Hematopoietic multipotent progenitor cell treated with erythropoietin and hydrocortisone succinate and interleukin-3 and kit ligand, for 17 days (in vitro differentiated cells): ENCODE measurements around the gene TOM1.

Experiments used
- DNase-seq: peaks from one replicate; pipeline ENCODE4 v3.0.0-alpha.2; 2015; ENCODE audit warnings: low spot score

Gene TOM1

DNA sequence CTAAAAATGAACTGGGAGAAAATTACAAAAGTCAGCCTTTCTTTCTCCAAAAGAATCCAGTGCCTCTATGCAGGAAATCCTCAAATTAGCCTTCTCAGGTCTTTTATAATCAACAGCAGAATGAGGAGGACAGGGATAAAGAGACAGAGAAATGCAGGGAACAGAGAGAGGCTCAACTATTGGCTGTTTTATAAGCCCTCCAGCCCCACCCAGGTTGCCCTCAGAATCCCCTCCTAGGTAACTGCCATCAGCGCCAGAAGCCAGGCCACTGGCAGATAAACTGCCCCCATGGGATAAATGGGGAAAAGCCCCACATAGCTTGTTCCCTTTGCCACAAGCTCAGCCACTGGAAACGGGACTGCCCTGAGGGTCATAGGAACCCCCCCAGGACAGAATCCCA, 70.3 kb downstream of the TOM1 start:
- DNase-seq: peak; percentile 19

DNA sequence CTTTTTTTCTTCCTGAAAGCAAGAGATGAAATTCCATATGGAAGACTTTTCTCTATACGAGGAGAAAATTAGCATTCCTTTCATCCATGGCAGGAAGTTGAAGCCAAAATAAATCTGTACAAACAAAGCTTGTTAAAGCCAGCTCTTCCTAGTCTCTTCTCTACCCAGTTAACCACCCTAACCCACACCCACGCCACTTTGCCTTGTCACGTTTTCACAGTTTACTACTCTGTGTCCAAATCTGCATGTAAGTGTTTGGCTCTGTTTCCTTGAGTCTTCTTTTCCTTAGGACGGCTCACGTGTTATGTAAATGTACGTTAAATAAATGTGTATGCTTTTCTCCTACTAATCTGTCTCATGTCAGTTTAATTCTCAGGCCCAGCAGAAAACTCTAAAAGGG, 74.1 kb downstream of the TOM1 start:
- peak; percentile 69 for DNase-seq

DNA sequence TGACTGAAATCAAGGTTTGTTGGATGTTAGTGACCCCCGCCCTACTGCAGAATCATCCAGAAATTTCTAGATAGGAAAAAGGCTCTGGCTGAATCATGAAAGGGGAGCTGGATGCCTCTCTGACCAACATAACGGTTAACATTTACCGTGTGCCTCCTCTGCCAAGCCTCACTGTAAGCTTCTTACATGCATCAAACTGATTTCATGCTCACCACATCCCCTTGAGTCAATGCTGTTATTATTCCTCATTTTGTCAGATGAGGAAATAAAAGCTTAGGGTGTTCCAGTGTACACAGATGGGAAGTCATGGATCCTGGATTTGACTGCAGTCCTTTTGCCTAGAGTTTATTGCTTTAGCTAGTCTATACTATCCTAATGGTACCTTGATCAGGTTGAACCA, 75.3 kb downstream of the TOM1 start:
- DNase-seq: peak; percentile 41

DNA sequence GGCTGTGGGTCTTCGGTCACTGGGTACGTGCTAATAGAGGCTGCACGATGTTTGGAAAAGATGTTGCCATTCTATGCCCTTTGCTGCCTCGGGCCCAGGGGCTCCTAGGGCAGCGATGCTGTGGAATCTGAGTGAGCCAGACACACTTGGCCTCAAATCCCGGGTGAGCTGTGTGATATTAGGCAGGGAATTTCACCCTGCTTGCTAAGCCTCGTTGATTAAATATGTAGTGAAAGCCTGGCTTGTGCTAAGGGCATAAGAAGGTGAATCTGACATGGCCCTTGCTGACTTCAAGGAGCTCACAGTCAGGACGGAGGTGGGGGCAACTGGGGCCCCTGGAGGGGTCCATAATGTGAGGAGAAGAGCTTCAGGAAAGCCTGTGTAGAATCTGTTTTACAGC, 75.8 kb downstream of the TOM1 start:
- no peak for DNase-seq

DNA sequence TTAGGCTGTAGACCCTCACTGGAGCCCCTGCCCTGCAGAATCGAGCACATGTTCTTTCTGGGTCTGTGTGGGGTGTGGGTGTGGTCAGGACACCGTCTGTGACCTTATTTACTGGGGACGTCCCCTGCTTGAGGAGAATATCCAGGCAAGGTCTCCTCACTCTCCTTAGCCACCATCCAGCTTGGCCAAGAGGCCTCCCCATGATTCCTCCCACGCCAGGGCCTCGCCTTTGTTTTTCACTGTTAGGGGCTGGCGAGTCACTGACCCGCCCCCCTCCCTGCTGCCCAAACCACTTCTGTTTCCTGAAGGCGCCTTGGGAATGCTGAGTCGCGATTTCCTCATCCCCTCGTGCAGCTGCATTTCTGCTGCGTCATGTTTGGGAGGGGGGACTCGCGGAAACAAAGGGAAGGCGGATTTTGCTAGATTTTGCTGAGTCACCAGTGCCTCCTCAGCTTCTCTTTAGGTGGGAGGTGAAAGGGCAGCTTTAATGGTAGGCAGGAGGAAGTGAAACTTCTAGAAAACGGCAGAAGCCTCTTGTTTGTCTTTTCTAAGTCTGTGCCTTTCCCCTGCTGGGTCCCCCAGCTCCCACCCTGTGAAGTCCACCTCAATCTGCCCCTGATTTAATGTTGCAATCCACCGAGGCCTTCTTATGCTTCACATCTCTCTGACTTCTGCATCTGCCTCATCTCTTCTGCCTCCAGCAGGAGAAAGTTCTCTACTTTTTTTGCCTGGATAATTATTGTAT, 77.2 kb downstream of the TOM1 start:
- DNase-seq: peak; percentile 88

DNA sequence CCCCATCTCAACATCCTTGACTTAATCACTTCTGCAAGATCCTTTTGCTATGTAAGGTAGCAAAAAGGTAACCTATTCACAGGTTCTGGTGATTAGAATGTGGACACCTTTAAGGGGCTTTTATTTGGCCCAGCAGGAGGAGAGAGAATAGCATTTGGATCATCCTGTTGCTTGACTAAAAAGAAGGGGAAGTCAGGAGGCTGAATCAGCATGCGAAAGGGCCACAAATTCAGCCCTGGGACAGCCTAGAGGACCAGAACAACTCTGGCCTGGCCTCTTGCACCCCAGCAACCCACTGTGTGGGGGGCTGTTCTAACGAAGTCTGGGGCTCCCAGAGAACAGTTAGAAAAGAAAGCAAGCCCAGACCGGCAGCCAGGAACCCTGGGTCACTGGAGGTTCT, 78.0 kb downstream of the TOM1 start:
- peak; percentile 48 for DNase-seq

DNA sequence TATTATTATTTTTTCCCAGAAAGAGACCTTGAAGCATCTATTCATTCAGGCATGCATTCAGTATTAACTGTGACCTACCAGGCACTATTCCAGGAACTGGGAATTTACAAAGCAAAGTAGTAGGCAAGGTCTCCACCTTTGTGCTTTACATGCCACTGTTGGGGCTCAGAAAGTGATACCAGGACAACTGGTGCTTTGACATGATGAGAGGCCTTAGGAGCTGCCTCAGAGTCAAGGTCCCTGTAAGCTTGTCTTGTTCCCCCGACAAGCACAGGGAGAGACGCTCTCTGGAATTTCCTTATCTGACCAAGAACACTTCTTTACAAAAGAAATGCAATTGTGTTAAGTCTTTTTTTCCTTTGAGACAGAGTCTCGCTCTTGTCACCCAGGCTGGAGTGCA, 78.9 kb downstream of the TOM1 start:
- DNase-seq: no peak

DNA sequence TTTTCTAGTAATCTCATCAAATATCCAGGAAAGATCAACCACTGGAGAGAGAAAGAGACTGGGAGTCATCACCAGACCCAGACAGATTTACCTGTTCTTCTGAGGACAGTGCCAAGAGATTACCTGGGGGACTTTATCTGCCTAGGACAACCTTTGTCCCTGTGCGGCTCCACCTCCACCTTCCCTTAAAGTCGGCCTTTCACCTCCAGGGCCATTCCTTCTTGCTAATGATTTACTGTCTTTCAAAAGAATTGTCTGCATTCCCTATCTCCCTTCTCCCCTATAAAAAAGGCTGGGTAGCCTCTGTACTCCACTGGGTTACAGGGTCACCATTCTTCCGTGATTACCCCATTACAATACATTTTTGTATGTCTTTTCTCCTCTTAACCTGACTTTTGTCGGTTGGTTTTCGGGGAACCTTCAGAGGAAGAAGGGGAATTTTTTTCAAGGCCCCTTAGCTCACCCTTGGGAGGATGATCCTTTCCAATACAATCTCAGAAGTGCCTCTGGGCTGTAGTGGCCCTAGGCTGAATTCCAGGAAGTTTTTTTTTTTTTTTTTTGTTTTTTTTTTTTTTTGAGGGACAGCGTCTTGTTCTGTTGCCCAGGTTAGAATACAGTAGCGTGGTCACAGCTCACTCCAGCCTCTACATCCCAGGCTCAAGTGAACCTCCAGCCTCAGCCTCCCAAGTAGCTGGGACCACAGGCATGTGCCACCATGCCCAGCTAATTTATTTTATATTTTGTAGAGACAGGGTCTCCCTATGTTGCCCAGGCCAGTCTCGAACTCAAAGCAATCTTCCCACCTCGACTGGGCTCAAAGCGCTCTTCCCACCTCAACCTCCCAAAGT, 79.7 kb downstream of the TOM1 start:
- DNase-seq: peak; percentile 17

DNA sequence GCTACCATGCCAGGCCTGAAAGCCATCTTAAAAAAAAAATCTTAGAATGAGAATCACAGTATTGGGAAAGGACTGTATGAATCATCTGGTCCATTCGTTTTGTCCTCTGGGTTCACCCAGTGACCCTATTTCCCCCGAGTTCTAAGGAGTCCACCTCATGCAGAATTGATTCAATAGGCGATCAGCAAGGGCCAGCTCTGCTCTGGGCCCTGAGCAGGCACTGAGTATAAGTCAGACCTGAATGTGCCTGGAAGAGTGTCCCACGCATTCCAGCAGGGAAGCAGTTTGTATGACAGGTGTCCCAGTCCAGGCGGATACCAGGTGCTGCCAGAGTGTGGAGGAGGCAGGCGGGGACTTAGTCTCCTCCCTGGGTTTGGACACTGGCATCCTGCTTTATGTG, 80.3 kb downstream of the TOM1 start:
- DNase-seq: peak; percentile 45

DNA sequence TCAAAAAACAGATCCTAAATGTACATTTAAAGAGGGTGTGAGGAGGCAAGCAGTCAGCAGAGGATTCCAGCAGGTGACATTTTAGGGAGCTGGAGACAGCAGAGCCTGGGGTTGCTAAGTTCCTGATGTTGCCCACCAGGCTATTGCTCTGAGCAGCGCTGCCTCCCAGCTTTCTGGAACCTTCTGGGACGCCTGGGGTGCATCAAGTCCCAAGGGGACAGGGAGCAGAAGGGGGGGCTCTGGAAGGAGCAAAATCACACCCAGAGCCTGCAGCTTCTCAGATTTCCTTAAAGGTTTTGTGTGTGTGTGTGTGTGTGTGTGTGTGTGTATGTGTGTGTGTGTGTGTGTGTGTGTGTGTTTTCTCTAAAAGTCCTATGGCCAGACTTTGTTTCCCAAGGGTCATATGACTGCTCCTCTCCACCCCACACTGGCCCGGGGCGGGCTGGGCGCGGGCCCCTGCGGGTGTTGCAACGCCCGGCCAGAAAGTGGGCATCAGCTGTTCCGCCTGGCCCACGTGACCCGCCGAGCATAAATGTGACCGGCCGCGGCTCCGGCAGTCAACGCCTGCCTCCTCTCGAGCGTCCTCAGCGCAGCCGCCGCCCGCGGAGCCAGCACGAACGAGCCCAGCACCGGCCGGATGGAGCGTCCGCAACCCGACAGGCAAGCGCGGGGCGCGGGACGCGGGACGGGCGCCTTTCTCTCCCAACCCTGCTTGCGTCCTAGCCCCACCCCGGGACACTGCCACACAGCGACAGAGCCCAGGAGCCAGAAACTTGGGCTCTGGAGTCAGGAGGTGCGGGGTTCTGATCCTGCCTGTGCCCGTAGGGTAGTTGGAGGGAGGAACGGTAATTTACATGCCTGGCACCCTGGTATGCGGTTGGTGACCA, 81.1 kb downstream of the TOM1 start, which contains the start of gene HMOX1:
HMOX1 (plus strand) TSS at position 560 of the 887 bp plus-strand sequence; CDS start at position 638, 78 bp downstream.
- DNase-seq: peak; percentile 90

DNA sequence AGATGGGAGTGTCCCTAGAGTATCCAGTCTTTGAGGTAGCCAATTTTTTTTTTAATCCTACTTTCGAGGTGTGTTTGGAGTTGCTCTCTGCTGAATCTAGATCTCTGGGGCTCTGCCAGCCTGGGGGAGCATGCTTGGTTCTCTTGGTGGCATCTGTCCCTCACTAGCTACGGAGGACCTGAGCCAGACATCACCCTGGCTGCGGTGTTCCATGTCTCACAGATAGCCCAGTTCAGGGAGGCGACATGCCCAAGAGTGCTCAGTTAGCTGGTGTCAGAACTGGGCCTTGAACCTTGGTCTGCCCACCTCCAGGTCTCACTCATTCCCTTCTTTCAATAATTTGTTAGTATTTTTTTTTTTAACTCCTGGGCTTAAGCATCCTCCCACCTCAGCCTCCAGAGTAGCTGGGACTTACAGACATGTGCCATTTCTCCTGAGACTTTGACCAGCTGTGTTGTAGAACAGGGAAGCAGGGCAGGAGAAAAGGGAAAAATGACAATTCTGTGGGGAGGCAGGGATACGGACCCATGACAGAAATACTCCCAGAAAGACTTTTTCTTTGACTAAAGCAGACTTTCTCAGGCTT, 81.8 kb downstream of the TOM1 start:
- no peak for DNase-seq

DNA sequence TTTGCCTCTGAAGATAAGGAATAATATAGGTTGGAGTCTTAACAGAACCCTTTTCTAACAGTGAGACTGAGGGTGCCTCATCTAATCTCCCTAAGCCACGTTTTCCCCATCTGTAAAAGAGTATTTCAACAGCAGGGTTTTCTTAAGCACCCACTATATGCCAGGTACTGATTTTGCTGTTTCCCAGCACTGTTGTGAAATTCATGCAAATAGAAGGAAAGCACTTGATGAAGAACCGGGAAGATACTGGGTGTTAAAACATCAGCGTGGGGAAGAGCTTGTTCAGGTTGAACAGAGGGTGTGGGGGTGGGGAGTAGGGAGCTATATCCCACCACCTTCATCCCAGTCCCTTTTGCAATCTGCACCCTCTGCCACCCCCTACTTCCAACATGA, 84.0 kb downstream of the TOM1 start:
- DNase-seq: no peak

DNA sequence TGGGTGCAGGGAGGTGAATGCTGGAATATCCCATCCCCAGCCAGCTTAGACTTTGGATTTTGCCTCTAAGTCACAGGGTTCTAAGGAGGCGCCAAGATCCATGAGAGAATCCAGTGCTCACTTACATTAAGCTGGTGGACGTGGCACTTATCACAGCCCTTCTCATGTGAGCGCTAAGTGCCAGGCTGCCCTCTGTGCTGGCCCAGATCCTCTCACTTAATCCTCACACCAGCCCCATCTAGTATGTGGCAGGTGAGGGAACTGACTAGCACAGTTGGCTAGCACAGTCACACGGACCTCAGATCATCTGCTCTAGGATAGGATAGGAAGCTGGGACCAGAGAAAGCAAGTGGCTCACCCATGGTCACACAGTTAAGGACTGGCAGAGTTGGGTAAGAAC, 84.8 kb downstream of the TOM1 start:
- DNase-seq: peak; percentile 44

DNA sequence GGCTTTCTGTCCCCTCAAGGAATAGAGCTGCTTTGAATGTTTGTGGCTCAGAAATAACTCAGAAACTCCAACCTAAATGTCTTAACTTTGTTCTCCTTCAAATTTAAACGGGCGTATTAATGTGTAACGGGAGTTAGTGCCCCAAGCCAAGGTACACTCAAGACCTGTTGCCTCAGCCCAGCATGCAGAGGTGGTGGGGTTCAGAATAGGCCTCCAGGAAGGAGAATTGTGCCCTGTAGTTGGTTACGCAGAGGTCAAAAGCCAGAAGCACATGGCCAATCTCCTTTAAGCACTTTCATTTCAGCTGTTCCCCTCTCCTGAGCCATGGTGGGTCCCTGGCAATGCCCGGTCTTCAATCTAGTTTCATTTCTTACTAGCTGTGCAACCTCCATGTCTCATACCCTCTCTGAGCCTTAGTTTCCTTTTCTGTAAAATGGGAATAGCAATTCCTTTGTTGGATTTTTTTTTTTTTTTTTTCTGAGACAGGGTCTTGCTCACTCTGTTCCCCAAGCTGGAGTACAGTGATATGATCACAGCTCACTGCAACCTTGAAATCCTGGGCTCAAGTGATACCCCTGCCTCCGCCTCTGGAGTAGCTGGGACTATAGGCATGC, 85.4 kb downstream of the TOM1 start:
- no peak for DNase-seq

DNA sequence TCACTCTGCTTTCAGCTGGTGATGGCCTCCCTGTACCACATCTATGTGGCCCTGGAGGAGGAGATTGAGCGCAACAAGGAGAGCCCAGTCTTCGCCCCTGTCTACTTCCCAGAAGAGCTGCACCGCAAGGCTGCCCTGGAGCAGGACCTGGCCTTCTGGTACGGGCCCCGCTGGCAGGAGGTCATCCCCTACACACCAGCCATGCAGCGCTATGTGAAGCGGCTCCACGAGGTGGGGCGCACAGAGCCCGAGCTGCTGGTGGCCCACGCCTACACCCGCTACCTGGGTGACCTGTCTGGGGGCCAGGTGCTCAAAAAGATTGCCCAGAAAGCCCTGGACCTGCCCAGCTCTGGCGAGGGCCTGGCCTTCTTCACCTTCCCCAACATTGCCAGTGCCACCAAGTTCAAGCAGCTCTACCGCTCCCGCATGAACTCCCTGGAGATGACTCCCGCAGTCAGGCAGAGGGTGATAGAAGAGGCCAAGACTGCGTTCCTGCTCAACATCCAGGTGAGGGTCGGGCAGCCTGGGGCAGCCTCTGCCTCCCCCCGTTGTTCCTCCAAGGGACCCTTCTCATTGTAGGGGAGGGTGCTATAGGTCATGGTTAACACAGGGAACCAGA, 87.1 kb downstream of the TOM1 start:
- DNase-seq: no peak

DNA sequence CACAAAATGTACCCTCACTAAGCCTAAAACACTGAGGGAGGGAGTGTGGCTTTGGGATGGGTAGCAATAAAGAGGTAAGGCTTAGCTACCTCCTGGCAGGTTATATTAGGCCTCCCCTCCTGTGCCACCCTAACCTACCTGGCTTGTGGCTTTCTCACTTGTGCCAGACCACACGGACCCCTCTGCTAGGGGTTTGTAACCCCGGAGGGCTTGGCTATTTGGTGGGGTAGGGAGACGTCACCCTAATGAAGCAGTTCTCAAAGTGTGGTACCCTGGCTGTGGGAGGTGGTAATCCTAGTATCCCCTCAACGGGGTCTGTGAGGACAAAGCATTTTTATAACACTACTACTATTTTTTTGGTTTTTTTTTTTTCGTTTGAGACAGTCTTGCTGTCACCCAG, 91.2 kb downstream of the TOM1 start:
- no peak for DNase-seq

DNA sequence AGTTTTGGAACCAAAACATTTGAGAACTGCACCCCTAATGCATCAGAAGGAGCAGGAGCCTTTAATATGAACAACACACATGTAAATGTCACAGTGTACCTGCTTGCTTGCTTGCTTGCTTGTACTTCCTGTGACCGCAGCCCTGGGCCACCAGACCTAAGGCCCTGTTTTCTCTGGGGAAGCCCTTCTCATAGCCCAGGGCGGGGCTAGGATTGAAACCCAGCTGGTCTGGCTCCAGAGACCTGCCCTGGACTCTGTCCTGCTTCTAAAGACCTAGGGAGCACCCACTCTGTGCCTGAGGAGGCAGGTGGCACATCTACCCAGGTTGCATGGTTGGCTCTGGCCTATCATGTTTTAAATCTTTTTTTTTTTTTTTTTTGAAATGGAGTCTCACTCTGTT, 92.7 kb downstream of the TOM1 start:
- no peak for DNase-seq

DNA sequence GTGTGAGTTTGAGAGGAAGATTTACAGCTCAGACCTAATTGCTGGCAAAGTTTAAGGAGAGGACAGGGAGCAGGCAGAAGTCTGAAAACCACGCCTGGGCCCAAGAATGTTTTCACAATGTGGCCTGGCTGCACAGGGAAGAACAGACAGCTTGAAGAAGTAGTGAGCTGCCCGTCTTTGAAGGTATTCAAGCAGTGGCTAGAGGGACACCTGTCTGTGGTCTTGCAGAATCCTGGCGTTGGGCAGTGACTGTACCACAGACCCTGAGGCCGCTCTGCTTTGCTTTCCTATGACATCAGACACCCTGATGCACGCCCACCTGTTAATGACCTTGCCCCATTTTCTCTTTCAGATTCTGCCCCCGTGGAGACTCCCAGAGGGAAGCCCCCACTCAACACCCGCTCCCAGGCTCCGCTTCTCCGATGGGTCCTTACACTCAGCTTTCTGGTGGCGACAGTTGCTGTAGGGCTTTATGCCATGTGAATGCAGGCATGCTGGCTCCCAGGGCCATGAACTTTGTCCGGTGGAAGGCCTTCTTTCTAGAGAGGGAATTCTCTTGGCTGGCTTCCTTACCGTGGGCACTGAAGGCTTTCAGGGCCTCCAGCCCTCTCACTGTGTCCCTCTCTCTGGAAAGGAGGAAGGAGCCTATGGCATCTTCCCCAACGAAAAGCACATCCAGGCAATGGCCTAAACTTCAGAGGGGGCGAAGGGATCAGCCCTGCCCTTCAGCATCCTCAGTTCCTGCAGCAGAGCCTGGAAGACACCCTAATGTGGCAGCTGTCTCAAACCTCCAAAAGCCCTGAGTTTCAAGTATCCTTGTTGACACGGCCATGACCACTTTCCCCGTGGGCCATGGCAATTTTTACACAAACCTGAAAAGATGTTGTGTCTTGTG, 93.7 kb downstream of the TOM1 start:
- DNase-seq: no peak

DNA sequence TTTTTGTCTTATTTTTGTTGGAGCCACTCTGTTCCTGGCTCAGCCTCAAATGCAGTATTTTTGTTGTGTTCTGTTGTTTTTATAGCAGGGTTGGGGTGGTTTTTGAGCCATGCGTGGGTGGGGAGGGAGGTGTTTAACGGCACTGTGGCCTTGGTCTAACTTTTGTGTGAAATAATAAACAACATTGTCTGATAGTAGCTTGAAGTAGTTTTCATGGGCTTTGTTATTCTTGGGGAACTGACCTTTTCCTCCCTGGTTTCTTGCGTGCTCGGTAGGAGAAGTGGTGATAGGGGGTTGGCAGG, 94.3 kb downstream of the TOM1 start:
- DNase-seq: no peak
